Astrocyte of the cerebellum (primary cell): ENCODE data around the gene CPSF6.
"Not testable (repeated sequence)": the region's sequence is repeated elsewhere in the genome, so short reads cannot be mapped to it uniquely, and the experiment has no call there.

ENCODE experiments used
- DNase-seq: peaks from one replicate; pipeline ENCODE4 v3.0.0-alpha.2; 2011; ENCODE audit warnings: low read depth
- H3K4me3 ChIP-seq: 2 replicates; pipeline ENCODE4 v1.5.1; 2011; ENCODE audit warnings: mild to moderate bottlenecking, low read depth, low read length, moderate library complexity
- CTCF ChIP-seq: IDR thresholded peaks from 2 replicates; pipeline ENCODE4 v1.5.1; 2012; ENCODE audit warnings: low read length, low read depth, moderate library complexity, mild to moderate bottlenecking; ENCODE audit errors: missing control alignments
- in situ Hi-C: cut with HindIII; loops from 2 replicates; pipeline ENCODE4 v1.10.0; 2017; ENCODE audit warnings: low sequenced_read_pairs

Gene CPSF6

GRCh38 chr12:69258655-69259054 lies 19.3 kb downstream of the CPSF6 start:
- no peak overlapping the region for H3K4me3 ChIP-seq
- in situ Hi-C loops, result no loop called here
- DNase-seq, result no peak
- no peak for TF ChIP-seq CTCF

GRCh38 chr12:69262264-69262974 lies 23.1 kb downstream of the CPSF6 start:
- DNase-seq, result no peak
- no peak for TF ChIP-seq CTCF
- in situ Hi-C loops, result no loop called here
- no peak overlapping the region for H3K4me3 ChIP-seq

GRCh38 chr12:69265205-69265604 lies 25.8 kb downstream of the CPSF6 start:
- DNase-seq, result no peak
- in situ Hi-C loops, result no loop called here
- no peak for TF ChIP-seq CTCF
- H3K4me3 ChIP-seq, result no peak overlapping the region

GRCh38 chr12:69265633-69266032 lies 26.3 kb downstream of the CPSF6 start:
- H3K4me3 ChIP-seq, DNase-seq, in situ Hi-C loops: not testable (repeated sequence)

GRCh38 chr12:69266036-69266635 lies 26.8 kb downstream of the CPSF6 start:
- in situ Hi-C loops, result no loop called here
- TF ChIP-seq CTCF, result no peak
- no peak for DNase-seq
- no peak overlapping the region for H3K4me3 ChIP-seq

- no peak overlapping the region for H3K4me3 ChIP-seq
- no peak for DNase-seq
- TF ChIP-seq CTCF, result no peak
- in situ Hi-C loops, result no loop called here
These were observed 30.4 kb downstream of the CPSF6 start for GRCh38 chr12:69269736-69270135.

- DNase-seq, result no peak
- in situ Hi-C loops, result no loop called here
- no peak for TF ChIP-seq CTCF
- no peak overlapping the region for H3K4me3 ChIP-seq
These were observed 33.1 kb downstream of the CPSF6 start for GRCh38 chr12:69272511-69272910.
